Bronchus fibroblast of lung (primary cell): Measurements from ENCODE around the gene MARCHF5. TPM values are rescaled to one million over a fixed set of nuclear protein-coding genes. Genes with fewer than 3 reads are reported as not detected.

Source experiments
- total RNA-seq: library from RNA; depleted of rRNA; stranded (reverse); fragments of >200 nt; gene quantifications from 2 replicates; pipeline ENCODE4 v1.2.3, GENCODE V29; 2015

Gene MARCHF5, protein sequence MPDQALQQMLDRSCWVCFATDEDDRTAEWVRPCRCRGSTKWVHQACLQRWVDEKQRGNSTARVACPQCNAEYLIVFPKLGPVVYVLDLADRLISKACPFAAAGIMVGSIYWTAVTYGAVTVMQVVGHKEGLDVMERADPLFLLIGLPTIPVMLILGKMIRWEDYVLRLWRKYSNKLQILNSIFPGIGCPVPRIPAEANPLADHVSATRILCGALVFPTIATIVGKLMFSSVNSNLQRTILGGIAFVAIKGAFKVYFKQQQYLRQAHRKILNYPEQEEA
- total RNA-seq, result 4.9 and 5.4 TPM in 2 replicates

DNA sequence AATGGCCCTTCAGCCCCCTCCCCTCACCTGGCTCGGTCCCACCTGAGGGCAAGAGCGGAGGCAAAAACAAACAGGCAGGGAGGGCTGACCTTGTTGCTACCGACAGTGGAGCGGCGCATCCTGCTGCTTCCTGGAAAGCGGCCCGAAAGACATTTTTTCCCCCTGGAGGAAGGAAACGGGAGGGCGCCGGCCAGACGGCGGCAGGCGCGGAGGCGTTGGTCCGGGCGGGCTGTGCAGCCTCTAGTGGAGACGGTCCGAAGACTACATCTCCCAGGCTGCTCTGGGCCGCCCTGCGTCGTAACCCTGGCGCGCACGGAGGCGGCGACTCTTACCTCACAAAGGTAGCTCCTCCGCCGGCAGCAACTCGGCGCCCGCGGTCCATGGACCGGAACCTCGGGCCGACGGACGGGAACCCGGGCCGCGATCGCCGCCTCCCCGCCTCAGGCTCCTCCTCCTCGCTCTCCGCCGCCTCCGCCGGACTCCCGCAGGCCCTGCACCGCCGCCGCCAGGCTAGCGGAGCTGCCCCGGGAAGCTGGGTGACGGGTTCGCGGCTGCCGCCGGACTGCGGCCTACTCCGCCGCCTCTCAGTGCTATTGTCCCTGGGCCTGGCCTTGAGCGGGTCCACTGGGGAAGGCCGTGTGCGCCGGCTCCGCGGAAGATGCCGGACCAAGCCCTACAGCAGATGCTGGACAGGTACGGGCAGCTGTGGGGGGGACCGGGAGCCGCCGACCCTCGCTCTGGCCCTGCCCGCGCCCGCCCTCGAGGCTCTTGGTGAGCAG is at the start of gene MARCHF5, which contains the start of gene CPEB3:
Gene MARCHF5, plus strand, starts transcription at position 331 of the 779 bp plus-strand sequence. Its CDS starts 328 bp downstream, at position 659.
Gene CPEB3, minus strand, starts transcription at position 242 of the 779 bp plus-strand sequence. CDS start 50,728 bp downstream, outside the sequence.

Other genes starting within 250 kb of the MARCHF5 start
- 0.17 and 0.30 TPM in 2 replicates for gene CPEB3, start 89 bp upstream of the MARCHF5 start, total RNA-seq